Endothelial cell (in vitro differentiated cells): ENCODE measurements around the gene DNAL4. TPM values are rescaled to one million over a fixed set of nuclear protein-coding genes. Genes with fewer than 3 reads are reported as not detected.

Experiments
- DNase-seq: peaks from one replicate; pipeline ENCODE4 v3.0.0; 2021; ENCODE audit warnings: low spot score
- H3K27ac Mint-ChIP-seq: one replicate; pipeline ENCODE4 v1.8.0; 2021; ENCODE audit warnings: mixed read lengths, inconsistent platforms; ENCODE audit not compliant: unreplicated experiment
- H3K27me3 Mint-ChIP-seq: one replicate; pipeline ENCODE4 v1.8.0; 2021; ENCODE audit warnings: mild to moderate bottlenecking, moderate library complexity, mixed read lengths, inconsistent platforms; ENCODE audit not compliant: unreplicated experiment
- H3K36me3 Mint-ChIP-seq: one replicate; pipeline ENCODE4 v1.8.0; 2021; ENCODE audit warnings: mild to moderate bottlenecking, low read depth, mixed read lengths, inconsistent platforms; ENCODE audit not compliant: unreplicated experiment
- H3K4me1 Mint-ChIP-seq: one replicate; pipeline ENCODE4 v1.8.0; 2021; ENCODE audit warnings: mild to moderate bottlenecking, mixed read lengths, inconsistent platforms; ENCODE audit not compliant: unreplicated experiment
- H3K4me3 Mint-ChIP-seq: one replicate; pipeline ENCODE4 v1.8.0; 2021; ENCODE audit warnings: mild to moderate bottlenecking, mixed read lengths, inconsistent platforms; ENCODE audit not compliant: unreplicated experiment
- H3K9me3 Mint-ChIP-seq: one replicate; pipeline ENCODE4 v1.8.0; 2021; ENCODE audit warnings: mixed read lengths, inconsistent platforms; ENCODE audit not compliant: unreplicated experiment
- total RNA-seq: library from RNA; stranded (reverse); fragmentation: NEBNext Ultra II Directional; extraction: Animal tissue kit (Norgen Biotek cat#: 25700); gene quantifications from one replicate; pipeline ENCODE4 v1.2.1, GENCODE V29; 2021; ENCODE audit not compliant: unreplicated experiment
- TF ChIP-seq, protein P1 (sequence below): fragments of 200-600 bp; sonication (generic); IDR thresholded peaks from one replicate; pipeline ENCODE4 v1.5.0; 2021; ENCODE audit warnings: antibody characterized with exemption; ENCODE audit not compliant: unreplicated experiment

The DNAL4 gene
- total RNA-seq, 1 donor from 2014 or later: 20.2 TPM

DNA sequence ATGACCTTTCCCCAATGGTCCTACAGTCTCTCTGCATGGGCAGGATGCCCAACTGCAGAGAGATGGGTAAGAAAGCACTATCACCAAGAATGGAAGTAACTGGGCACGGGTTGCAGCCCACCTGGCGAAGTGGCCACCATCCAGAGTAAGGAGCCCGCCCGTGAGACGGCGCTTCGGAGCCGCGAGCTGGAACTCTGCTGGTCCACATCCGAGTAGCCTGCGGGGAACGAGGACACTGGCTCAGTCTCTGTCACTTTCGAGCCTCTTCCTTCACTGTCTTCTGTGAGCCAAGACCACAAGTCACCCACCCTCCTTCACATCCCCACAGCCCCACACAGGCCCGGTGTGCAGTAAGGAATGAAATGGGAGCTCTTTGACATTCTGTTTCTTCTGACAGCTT is 43.8 kb downstream of the DNAL4 start:
- TF ChIP-seq, protein P1, sequence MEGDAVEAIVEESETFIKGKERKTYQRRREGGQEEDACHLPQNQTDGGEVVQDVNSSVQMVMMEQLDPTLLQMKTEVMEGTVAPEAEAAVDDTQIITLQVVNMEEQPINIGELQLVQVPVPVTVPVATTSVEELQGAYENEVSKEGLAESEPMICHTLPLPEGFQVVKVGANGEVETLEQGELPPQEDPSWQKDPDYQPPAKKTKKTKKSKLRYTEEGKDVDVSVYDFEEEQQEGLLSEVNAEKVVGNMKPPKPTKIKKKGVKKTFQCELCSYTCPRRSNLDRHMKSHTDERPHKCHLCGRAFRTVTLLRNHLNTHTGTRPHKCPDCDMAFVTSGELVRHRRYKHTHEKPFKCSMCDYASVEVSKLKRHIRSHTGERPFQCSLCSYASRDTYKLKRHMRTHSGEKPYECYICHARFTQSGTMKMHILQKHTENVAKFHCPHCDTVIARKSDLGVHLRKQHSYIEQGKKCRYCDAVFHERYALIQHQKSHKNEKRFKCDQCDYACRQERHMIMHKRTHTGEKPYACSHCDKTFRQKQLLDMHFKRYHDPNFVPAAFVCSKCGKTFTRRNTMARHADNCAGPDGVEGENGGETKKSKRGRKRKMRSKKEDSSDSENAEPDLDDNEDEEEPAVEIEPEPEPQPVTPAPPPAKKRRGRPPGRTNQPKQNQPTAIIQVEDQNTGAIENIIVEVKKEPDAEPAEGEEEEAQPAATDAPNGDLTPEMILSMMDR: no peak
- Mint-ChIP-seq H3K27ac (no peak overlapping the region), H3K36me3 (peaks cover 30% of the 10 kb centered on the region), H3K27me3 (peaks cover 10% of the 10 kb centered on the region), H3K9me3 (no peaks in the 10 kb centered on the region), H3K4me1 (peaks cover 9% of the 10 kb centered on the region), H3K4me3 (no peak overlapping the region)
- no peak for DNase-seq

DNA sequence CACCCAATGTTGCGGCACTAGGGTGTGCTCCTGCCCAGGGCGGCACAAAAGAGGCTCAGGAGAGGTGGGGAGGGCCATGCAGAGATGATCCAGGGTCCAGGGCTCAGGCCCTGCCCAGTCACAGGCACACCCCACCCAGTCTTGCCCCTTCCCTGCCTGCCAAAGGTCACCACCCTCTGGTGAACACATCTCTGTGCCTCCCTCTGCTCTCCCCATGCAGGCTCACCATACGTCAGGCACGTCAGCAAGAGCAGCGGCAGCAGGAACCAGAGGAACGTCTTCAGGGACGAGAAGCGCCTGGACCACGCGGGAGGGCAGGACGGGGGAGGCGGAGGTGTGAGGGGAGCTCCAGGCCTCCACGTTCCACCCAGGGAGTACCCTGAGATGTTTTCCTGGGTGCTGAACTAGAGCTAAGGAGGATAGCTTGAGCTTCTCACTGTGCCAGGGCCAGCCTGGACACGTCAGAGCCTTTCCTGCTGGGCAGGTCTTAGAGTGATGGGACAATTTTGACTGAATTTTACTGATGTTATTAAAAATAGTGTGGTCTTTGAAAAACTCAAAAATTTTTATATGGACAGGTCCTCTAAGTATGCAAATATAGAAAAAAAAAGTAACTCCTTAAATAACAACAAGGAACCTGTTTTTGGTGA is 45.3 kb downstream of the DNAL4 start:
- TF ChIP-seq, protein P1: no peak
- peaks cover 2% of the 10 kb centered on the region for H3K27me3 Mint-ChIP-seq
- no peak for DNase-seq
- no peaks in the 10 kb centered on the region for H3K9me3 Mint-ChIP-seq
- H3K27ac Mint-ChIP-seq: no peak overlapping the region
- H3K4me1 Mint-ChIP-seq: no peaks in the 10 kb centered on the region
- H3K36me3 Mint-ChIP-seq: peaks cover 32% of the 10 kb centered on the region
- no peak overlapping the region for H3K4me3 Mint-ChIP-seq

DNA sequence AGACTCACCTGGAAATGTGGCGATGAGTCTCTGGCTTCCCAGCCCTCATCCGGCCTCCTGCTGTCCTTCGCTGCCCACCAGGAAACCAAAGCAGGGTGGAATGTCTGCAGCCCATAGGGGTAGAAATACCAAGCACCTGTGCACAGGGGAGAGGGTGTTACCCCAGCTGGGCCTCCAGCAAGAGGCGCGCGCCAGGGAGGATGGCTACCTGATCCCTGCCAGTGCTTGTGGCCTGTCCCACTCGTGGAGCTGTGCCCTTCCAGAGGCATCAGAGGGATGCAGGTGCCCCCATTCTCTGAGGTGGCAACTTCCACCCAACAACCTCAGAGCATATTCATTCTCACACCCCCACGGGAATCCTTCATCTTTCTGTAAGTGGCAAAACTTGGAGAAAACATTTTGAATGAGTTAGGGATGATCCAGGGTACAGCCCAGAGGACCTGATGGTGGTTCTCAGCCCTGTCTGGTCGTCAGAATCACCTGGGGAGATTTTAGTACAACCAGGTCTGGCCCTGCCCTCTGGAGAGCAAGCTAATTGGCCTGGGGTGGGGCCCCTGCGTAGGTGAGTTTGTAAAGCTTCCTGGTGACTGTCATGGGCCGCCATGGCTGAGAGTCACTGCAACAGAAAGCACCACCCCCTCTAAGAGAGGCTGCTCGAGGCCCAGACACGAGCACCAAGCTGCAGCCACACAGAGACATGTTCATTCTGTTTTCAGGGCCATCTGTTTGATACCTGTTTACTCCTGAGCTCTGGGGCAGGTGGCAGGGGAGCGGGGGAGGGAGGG is 48.1 kb downstream of the DNAL4 start:
- Mint-ChIP-seq H3K27ac (no peak overlapping the region), H3K27me3 (peaks cover 2% of the 10 kb centered on the region), H3K9me3 (no peaks in the 10 kb centered on the region), H3K4me1 (no peaks in the 10 kb centered on the region), H3K4me3 (no peak overlapping the region), H3K36me3 (peaks cover 37% of the 10 kb centered on the region)
- TF ChIP-seq, protein P1: no peak
- DNase-seq: no peak

DNA sequence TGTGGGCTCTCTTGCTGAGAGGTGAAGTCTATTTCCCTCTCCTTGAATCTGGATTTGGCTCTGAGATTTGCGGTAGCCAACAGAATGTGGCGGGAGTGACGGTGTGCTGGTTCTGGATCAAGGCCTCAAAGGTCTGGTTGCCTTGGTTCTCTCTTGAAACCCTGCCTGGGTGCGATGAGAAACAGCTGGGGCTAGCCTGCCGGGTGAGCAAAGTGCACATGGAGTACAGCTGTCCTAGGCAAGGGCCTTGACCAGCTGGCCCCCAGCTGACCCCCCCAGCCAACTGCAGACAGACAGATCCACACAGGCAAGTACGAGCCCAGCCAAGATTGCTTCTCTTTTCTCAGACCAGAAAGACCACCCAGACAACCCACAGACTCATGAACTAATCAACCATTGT is 49.0 kb downstream of the DNAL4 start:
- Mint-ChIP-seq H3K4me3 (peak overlapping the region; percentile 57), H3K4me1 (no peaks in the 10 kb centered on the region), H3K27me3 (peaks cover 4% of the 10 kb centered on the region), H3K27ac (peak overlapping the region; percentile 30), H3K9me3 (no peaks in the 10 kb centered on the region), H3K36me3 (peaks cover 34% of the 10 kb centered on the region)
- no peak for DNase-seq
- TF ChIP-seq, protein P1: no peak
